NB4 (cell line): ENCODE measurements around the gene FBLN7.

Source experiments
- MYC ChIP-seq: IDR thresholded peaks from 2 replicates; pipeline ENCODE4 v1.6.1; 2011; ENCODE audit warnings: low read depth, low read length
- TF ChIP-seq, protein P1 (sequence below): IDR thresholded peaks from one replicate; pipeline ENCODE4 v1.5.1; 2012; ENCODE audit warnings: low read depth, low read length

DNA sequence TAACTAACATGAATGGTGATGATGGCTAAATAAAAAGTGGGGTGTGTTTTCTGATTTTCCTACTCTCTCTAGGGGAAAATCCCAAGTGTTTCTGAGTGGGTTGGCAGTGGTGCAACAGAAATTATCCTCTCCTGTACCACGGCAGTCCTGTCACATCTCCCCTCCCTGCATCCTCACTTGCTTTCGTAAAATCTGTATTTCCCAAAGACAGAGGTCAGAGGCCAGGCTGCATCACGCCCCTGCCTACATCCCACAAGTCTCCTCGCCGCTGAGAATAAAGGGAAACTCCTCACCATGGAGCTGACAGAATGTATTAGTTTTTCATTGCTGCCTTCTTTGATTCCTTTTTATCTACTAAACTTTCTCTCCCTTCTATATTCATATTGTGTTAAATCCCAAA is 13.1 kb downstream of the FBLN7 start:
- no peak for TF ChIP-seq MYC
- TF ChIP-seq, protein P1, sequence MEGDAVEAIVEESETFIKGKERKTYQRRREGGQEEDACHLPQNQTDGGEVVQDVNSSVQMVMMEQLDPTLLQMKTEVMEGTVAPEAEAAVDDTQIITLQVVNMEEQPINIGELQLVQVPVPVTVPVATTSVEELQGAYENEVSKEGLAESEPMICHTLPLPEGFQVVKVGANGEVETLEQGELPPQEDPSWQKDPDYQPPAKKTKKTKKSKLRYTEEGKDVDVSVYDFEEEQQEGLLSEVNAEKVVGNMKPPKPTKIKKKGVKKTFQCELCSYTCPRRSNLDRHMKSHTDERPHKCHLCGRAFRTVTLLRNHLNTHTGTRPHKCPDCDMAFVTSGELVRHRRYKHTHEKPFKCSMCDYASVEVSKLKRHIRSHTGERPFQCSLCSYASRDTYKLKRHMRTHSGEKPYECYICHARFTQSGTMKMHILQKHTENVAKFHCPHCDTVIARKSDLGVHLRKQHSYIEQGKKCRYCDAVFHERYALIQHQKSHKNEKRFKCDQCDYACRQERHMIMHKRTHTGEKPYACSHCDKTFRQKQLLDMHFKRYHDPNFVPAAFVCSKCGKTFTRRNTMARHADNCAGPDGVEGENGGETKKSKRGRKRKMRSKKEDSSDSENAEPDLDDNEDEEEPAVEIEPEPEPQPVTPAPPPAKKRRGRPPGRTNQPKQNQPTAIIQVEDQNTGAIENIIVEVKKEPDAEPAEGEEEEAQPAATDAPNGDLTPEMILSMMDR = no peak
